ENCODE measurements around the gene ZNF440.
"Not testable (repeated sequence)": the region's sequence is repeated elsewhere in the genome, so short reads cannot be mapped to it uniquely, and the experiment has no call there.

ZNF440 gene

GRCh38 chr19:11814029-11814699, at the start of gene ZNF440:
Gene ZNF440 (plus strand): TSS chr19:11814273. CDS start chr19:11814448, 175 bp downstream.
- DNase-seq = peak; percentile 87

DNA sequence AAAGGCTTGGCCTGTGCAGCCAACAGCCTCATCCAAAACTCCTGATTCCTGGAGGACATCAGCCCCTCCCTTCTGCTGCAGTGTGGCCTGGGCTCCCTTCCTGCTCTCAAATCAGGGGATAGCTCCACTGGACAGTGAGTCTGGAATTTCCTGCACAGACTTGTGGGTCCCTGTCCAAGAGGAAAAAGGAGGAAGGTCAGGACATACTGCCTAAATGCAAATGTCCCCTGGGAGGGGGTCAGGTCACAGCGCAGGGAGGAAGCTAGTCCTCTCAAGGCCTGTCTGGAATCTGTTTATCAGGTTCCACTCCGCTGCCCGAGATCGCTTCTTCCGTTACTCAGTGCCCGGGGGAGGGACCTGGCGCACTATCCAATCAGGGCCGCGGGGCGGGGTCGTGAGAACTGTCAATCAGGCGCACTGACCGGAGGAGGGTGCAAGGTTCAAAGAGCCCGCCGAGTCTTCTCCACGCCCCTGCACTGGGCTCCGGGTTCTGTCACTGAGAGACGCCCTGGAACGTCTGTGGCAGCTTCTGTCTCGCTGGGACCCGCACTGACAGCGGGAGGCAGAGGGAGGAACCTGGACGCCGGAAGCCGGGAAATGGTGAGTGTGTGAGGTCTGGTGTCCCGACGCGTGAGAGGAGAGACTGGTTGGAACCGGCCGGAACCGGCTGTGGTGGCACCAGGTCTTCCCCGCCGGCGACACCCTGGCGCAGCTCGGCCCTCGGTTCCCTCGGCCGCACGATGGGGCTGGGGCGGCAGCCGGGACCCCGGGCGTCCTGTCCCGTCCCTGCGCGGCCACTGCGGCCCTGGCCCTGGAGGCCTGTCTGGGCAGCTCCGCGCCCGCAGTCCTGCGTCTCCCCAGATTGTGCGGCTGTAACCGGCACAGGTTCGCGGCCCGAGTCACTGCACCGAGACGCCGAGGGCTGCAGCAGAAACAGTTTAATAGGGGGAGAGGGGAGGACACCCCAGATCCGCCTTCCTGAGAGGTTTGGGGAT, 47.2 kb upstream of the ZNF440 start, which contains the start of gene ZNF441:
Gene ZNF441, plus strand, starts transcription at position 404 of the 995 bp plus-strand sequence. Its CDS starts 194 bp downstream, at position 598.
- peak; percentile 90 for DNase-seq

GRCh38 chr19:11767633-11768133, 46.4 kb upstream of the ZNF440 start:
- DNase-seq = no peak

DNA sequence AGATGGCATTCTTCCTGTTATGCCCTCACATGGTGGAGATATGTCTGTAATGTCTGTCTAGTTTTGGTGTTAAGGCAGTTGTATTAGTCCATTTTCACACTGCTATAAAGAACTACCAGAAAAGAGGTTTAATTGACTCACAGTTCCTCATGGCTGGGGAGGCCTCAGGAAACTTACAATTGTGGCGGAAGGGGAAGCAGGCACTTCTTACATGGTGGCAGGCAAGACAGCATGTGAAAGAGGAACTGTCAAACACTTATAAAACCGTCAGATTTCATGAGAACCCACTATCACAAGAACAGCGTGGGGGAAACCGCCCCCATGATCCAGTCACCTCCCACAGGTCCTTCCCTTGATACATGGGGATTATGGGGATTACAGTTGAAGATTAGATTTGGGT, 44.1 kb upstream of the ZNF440 start:
- no peak for DNase-seq

DNA sequence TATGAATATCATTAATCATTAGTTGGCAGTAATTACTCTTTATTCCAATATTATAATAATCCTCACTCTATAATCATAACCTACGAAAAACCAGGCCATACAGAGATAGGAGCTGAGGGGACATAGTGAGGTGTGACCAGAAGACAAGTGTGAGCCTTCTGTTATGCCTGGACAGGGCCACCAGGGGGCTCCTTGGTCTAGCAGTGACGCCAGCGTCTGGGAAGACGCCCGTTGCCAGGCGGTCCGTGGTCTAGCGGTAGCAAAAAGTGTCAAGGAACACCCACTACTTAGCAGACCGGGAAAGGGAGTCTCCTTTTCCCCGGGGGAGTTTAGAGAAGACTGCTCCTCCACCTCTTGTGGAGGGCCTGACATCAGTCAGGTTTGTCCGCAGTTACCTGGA, 42.6 kb upstream of the ZNF440 start:
- DNase-seq = not testable (repeated sequence)

GRCh38 chr19:11776669-11777068, 37.4 kb upstream of the ZNF440 start:
- not testable (repeated sequence) for DNase-seq

DNA sequence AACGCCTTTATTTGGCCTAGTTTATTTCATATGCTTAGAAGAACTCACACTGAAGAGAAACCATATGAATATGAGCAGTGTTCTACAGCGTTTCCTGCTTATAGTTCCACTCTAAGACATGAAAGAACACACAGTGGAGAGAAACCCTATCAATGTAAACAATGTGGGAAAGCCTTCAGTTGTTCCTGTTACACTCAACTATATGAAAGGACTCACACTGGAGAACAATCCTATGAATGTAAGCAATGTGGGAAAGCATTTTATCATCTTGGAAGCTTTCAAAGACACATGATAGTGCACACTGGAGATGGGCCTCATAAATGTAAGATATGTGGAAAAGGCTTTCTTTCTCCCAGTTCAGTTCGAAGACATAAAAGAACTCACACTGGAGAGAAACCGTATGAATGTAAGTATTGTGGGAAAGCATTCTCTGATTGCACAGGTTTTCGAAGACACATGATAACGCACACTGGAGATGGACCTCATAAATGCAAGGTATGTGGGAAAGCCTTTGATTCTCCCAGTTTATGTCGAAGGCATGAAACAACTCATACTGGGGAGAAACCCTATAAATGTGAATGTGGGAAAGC, 33.5 kb upstream of the ZNF440 start:
- DNase-seq = no peak

DNA sequence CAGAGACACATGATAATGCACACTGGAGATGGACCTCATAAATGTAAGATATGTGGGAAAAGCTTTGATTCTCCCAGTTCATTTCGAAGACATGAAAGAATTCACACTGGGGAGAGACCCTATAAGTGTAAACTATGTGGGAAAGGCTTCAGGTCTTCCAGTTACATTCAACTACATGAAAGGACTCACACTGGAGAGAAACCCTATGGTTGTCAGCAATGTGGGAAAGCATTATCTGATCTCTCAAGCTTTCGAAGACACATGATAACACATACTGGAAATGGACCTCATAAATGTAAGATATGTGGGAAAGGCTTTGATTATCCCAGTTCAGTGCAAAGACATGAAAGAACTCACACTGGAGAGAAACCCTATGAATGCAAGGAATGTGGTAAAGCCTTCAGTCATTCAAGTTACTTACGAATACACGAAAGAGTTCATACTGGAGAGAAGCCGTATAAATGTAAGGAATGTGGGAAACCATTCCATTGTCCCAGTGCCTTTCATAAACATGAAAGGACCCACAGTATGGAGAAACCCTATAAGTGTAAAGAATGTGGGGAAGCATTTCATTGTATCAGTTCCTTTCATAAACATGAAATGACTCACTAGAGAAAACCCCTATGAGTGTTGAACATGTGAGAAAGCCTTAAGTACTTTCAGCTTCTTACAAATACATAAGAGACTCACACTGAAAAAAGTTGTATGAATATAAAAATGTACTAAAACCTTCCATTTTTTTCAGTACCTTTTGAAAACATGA, 32.6 kb upstream of the ZNF440 start:
- no peak for DNase-seq

- DNase-seq = no peak
Measured at GRCh38 chr19:11783767-11784166, 30.3 kb upstream of the ZNF440 start.

DNA sequence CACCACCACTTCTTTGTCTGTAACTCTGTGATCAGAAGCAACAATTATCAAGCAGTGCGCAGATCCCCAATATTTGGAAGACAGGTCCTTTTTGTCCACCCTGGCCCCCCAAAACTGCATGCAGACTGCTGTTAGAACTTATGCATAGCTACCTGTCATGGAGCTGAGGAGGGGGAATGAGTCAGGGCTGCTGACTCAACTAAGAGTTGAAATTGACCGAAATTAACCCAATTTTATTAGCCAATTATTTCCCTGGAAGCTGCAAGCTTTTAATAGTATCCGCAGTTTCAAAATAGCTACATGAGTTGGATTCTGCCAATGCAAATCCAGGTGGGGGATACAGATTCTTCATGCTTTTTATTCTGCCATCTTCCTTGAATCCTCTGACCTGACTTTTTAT, 29.7 kb upstream of the ZNF440 start:
- no peak for DNase-seq

GRCh38 chr19:11787536-11787935, 26.5 kb upstream of the ZNF440 start:
- DNase-seq = no peak

DNA sequence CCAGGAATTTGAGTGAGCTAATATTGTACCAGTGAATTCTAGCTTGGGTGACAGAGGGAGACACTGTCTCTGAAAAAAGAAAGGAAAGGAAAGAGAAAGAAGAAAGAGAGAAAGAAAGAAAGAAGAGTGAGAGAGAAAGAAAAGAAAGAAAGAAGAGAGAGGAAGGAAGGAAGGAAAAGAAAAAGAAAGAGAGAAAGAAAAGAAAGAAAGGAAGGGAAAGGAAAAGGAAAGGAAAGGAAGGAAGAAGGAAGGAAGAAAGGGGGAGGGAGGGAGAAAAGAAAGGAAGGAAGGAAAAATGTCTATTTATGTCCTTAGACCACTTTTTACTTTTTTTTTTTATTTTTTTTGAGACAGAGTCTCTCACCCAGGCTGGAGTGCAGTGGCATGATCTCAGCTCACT, 21.1 kb upstream of the ZNF440 start:
- no peak for DNase-seq

DNA sequence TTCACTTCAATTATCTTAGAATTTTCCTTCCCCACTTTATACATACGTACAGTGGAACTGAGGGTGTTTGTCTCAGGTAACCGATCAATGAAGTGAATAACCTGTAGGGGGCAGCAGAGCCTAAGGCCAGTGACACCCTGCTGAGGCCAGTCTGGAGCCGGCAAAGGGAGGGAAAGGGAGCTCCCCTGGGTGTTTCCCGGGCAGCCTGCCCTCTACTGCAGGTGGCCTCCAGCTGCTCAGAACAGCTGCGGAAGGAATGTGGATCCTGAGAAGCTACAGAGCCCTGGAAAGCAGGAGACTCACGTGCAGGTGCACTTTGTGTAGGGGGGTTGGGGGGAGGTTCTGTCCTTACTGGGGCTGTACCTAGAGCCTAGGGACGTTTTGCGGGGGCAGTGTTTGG, 16.6 kb upstream of the ZNF440 start:
- DNase-seq = peak; percentile 89

DNA sequence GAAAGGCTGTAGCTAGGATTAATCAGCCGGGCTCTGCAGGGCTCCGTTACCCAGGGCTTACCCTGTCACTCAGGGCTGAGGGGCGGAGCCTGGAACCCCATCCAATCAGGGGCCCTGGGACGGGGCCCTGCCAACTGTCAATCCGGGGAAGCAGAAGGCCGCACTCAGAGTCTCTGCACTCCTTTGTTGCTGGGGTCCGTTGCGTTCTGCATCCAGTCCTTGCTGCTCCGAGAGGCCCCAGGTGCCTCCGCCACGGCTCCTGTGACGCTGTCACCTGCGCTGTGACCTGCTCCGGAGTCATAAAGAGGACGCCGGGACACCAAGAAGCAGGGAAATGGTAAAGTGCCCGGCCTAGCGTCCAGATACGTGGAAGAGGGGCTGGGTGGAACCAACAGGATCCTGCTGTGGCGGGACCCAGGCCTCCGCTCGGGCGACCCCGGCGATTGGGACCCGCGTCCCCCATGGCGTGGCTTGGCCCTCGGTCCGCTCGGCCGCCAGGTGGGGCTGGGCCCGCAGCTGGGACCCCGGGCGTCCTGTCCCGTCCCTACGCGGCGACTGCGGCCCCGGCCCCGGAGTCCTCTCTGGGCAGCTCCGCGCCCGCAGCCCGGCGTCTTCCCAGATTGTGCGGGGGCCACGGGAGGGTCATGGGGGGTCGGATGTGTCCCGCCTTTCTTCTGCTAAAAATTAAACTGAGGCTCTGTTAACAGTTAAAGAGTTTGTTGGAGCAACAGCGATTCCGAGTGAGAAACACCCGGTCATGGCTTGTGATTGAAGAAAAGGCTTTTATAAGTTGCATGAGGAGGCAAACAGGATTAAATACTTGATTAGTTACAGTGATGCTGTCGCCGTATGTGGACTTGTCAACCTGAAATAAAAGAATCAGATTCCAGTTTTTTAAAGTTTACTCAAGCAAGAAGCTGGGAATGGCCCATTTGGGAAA, 15.4 kb upstream of the ZNF440 start, which contains the start of gene ZNF491:
Gene ZNF491, plus strand, starts transcription at position 133 of the 940 bp plus-strand sequence. CDS start 7,431 bp downstream, outside the sequence.
- peak; percentile 81 for DNase-seq

DNA sequence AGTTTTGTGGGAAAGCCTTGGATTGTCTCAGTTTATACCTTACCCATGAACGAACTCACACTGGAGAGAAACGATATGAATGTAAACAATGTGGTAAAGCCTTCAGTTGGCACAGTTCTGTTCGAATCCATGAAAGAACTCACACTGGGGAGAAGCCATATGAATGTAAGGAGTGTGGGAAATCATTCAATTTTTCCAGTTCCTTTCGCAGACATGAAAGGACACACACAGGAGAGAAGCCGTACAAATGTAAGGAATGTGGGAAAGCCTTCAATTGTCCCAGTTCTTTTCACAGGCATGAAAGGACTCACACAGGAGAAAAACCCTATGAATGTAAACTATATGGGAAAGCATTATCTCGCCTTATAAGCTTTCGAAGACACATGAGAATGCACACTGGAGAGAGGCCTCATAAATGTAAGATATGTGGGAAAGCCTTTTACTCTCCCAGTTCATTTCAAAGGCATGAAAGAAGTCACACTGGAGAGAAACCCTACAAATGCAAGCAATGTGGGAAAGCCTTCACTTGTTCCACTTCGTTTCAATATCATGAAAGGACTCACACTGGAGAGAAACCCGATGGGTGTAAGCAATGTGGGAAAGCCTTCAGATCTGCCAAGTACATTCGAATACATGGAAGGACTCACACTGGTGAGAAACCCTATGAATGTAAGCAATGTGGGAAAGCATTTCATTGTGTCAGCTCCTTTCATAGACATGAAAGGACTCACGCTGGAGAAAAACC, 7.5 kb upstream of the ZNF440 start:
- DNase-seq = no peak

GRCh38 chr19:11807099-11807380, 7.0 kb upstream of the ZNF440 start:
- no peak for DNase-seq

DNA sequence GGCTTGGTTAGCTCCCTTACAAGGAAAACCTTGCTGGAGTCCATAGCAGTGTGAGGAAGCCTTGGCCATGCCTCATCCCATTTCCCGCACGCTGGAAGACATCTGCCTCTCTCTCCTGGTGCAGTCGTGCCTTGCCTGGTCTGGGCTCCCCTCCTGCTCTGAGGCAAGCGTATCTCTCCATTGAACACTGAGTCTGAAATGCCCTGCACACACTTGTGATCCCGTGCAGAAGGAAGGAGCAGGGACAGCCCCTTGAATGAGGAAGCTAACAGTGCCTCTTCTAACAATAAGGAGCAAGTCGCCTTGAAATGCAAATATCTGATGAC, 407 bp upstream of the ZNF440 start:
- no peak for DNase-seq

- no peak for DNase-seq
Measured at GRCh38 chr19:11814700-11815035, 595 bp downstream of the ZNF440 start.

- DNase-seq = no peak
Measured at GRCh38 chr19:11821474-11822109, 7.5 kb downstream of the ZNF440 start.
